CD14-positive monocyte (primary cell): ENCODE measurements around the gene SERINC3. TPM values are rescaled to one million over a fixed set of nuclear protein-coding genes. Genes with fewer than 3 reads are reported as not detected.

Experiments
- DNase-seq, 3 donors: peaks; one replicate each; pipeline ENCODE4 v3.0.0-alpha.2; 2011 to 2022
- H2AFZ ChIP-seq: 2 replicates; pipeline ENCODE4 v1.6.0; 2012; ENCODE audit warnings: mild to moderate bottlenecking, low read depth, low read length, inconsistent platforms; ENCODE audit not compliant: insufficient read depth, poor library complexity, severe bottlenecking
- H3K27ac ChIP-seq, 2 donors: 1 replicate in 1 of 2; 2 replicates in 1 of 2; pipeline ENCODE4 v1.5.1; 2012 to 2013; ENCODE audit warnings: low read length in 2 of 2, control low read depth in 1 of 2, inconsistent platforms in 1 of 2, low read depth in 1 of 2, mild to moderate bottlenecking in 1 of 2
- H3K27me3 ChIP-seq, 2 donors: one replicate each; pipeline versions ENCODE4 v1.6.0 to v1.6.1; 2011 to 2013; ENCODE audit warnings: low read length in 2 of 2; ENCODE audit not compliant: control insufficient read depth in 2 of 2, insufficient read depth in 2 of 2
- H3K36me3 ChIP-seq, 2 donors: replicated peaks in 1 of 2; 1 replicate in 1 of 2; 2 replicates in 1 of 2; pipeline versions ENCODE4 v1.5.1 to v1.6.1; 2012 to 2013; ENCODE audit warnings: low read length in 2 of 2, control low read depth in 1 of 2, inconsistent platforms in 1 of 2, mild to moderate bottlenecking in 1 of 2; ENCODE audit not compliant: insufficient read depth in 2 of 2, control insufficient read depth in 1 of 2
- H3K4me1 ChIP-seq, 2 donors: 1 replicate in 1 of 2; 2 replicates in 1 of 2; pipeline versions ENCODE4 v1.5.1 to v1.6.1; 2012 to 2013; ENCODE audit warnings: low read length in 2 of 2, control low read depth in 1 of 2, inconsistent platforms in 1 of 2, mild to moderate bottlenecking in 1 of 2, moderate library complexity in 1 of 2; ENCODE audit not compliant: insufficient read depth in 2 of 2, control insufficient read depth in 1 of 2
- H3K4me2 ChIP-seq: replicated peaks from 2 replicates; pipeline ENCODE3; 2012; ENCODE audit warnings: low read length, moderate library complexity, mild to moderate bottlenecking; ENCODE audit not compliant: poor library complexity, severe bottlenecking; ENCODE audit errors: extremely low read depth
- H3K4me3 ChIP-seq, 3 experiments: fragments of 200-600 bp in 1 of 3; sonication (generic) in 1 of 3; replicated peaks in 1 of 3; 1 replicate in 2 of 3; 2 replicates in 1 of 3; pipeline ENCODE4 v1.5.1; 2011 to 2013; ENCODE audit warnings: low read length in 3 of 3, mild to moderate bottlenecking in 3 of 3, control low read depth in 2 of 3, low read depth in 2 of 3, inconsistent platforms in 1 of 3, moderate library complexity in 1 of 3
- H3K79me2 ChIP-seq: 2 replicates; pipeline ENCODE4 v1.6.0; 2012; ENCODE audit warnings: mild to moderate bottlenecking, control low read depth, inconsistent platforms, low read length, moderate library complexity; ENCODE audit not compliant: insufficient read depth
- H3K9ac ChIP-seq: 2 replicates; pipeline ENCODE4 v1.6.0; 2017; ENCODE audit warnings: low read length, mild to moderate bottlenecking; ENCODE audit not compliant: insufficient read depth, poor library complexity, severe bottlenecking
- H3K9me3 ChIP-seq, 2 donors: replicated peaks in 1 of 2; 1 replicate in 1 of 2; 2 replicates in 1 of 2; pipeline versions ENCODE4 v1.5.1 to v1.6.1; 2012 to 2013; ENCODE audit warnings: low read length in 2 of 2, control low read depth in 1 of 2; ENCODE audit not compliant: control insufficient read depth in 1 of 2, insufficient read depth in 1 of 2
- H4K20me1 ChIP-seq: 2 replicates; pipeline ENCODE4 v1.6.0; 2012; ENCODE audit warnings: mild to moderate bottlenecking, low read length, control low read depth, moderate library complexity; ENCODE audit not compliant: insufficient read depth
- H3K27ac Mint-ChIP-seq, 7 donors: one replicate each; pipeline ENCODE4 v1.8.0; 2020; ENCODE audit warnings: mild to moderate bottlenecking in 7 of 7, mixed read lengths in 7 of 7, moderate library complexity in 6 of 7, inconsistent platforms in 2 of 7
- H3K27me3 Mint-ChIP-seq, 3 donors: one replicate each; pipeline ENCODE4 v1.8.0; 2021 to 2022; ENCODE audit warnings: low read depth in 3 of 3, mild to moderate bottlenecking in 3 of 3, mixed read lengths in 3 of 3, moderate library complexity in 3 of 3, inconsistent platforms in 1 of 3
- H3K36me3 Mint-ChIP-seq, 2 donors: one replicate each; pipeline ENCODE4 v1.8.0; 2020; ENCODE audit warnings: mixed read lengths in 2 of 2, inconsistent platforms in 1 of 2, mild to moderate bottlenecking in 1 of 2
- H3K4me1 Mint-ChIP-seq: one replicate; pipeline ENCODE4 v1.8.0; 2020; ENCODE audit warnings: mild to moderate bottlenecking, mixed read lengths
- H3K4me3 Mint-ChIP-seq, 2 donors: one replicate each; pipeline ENCODE4 v1.8.0; 2020; ENCODE audit warnings: mild to moderate bottlenecking in 2 of 2, mixed read lengths in 2 of 2, moderate library complexity in 1 of 2
- H3K9me3 Mint-ChIP-seq, 7 donors: one replicate each; pipeline ENCODE4 v1.8.0; 2020 to 2022; ENCODE audit warnings: mixed read lengths in 7 of 7, mild to moderate bottlenecking in 6 of 7, moderate library complexity in 6 of 7, inconsistent platforms in 2 of 7
- WGBS: methylation state at CpG from one replicate; pipeline ENCODE4 v1.1.5; 2013; ENCODE audit warnings: missing lambda C conversion rate; ENCODE audit not compliant: insufficient coverage; 5-methylcytosine and 5-hydroxymethylcytosine counted together
- intact Hi-C, 2 donors: fragments of 100-400 bp; cut with micrococcal nuclease; formaldehyde crosslinking; loops; one replicate each; pipeline versions ENCODE4 v1.15.0 to v1.15.1; 2023
- polyA plus RNA-seq, 3 donors: library from polyadenylated mRNA; depleted of rRNA in 1 of 3; unstranded in 2 of 3; stranded (reverse) in 1 of 3; fragments of 300-500 nt in 2 of 3; fragments of >200 nt in 1 of 3; fragmentation: Illumina TruSeq in 2 of 3; gene quantifications; 1 replicate in 2 of 3; 2 replicates in 1 of 3; pipeline ENCODE4 v1.2.3, GENCODE V29; 2012 to 2021
- small RNA-seq: library from RNA; depleted of rRNA; stranded (forward); fragments of <200 nt; gene quantifications from one replicate; pipeline ENCODE3, GENCODE V24; 2012; ENCODE audit warnings: low read depth; ENCODE audit not compliant: insufficient read length
- TF ChIP-seq, protein P1 (sequence below): fragments of 200-600 bp; IDR thresholded peaks from one replicate; pipeline ENCODE4 v1.8.0; 2022; ENCODE audit warnings: antibody characterized with exemption, mild to moderate bottlenecking

Gene SERINC3
- polyA plus RNA-seq, 3 donors: 49.8 to 194 (median 157) TPM

GRCh38 chr20:44448753-44449546 lies 72.9 kb downstream of the SERINC3 start:
- Histone ChIP-seq H3K36me3 (no peaks in the 10 kb centered on the region), H3K9me3 (no peaks in the 10 kb centered on the region), H3K27me3 (no peaks in the 10 kb centered on the region), H3K4me2 (no peak overlapping the region), H3K4me1 (no peaks in the 10 kb centered on the region), H3K27ac (no peak overlapping the region), H3K9ac (no peak overlapping the region), H2AFZ (no peak overlapping the region), H3K79me2 (no peaks in the 10 kb centered on the region), H4K20me1 (no peaks in the 10 kb centered on the region), H3K4me3 (no peak overlapping the region)
- H3K27ac Mint-ChIP-seq: peak overlapping the region in 1 of 7 donors; percentile 58
- peaks cover 7 to 9% (median 7%) of the 10 kb centered on the region in 3 donors for H3K27me3 Mint-ChIP-seq
- no peaks in the 10 kb centered on the region for H3K4me1 Mint-ChIP-seq
- no peak overlapping the region for H3K4me3 Mint-ChIP-seq
- 70% methylated on average over 7 of the region's 9 CpGs for WGBS
- intact Hi-C loops: no loop called here
- peak in 2 of 3 donors; percentile 11 to 19 for DNase-seq
- TF ChIP-seq, protein P1, sequence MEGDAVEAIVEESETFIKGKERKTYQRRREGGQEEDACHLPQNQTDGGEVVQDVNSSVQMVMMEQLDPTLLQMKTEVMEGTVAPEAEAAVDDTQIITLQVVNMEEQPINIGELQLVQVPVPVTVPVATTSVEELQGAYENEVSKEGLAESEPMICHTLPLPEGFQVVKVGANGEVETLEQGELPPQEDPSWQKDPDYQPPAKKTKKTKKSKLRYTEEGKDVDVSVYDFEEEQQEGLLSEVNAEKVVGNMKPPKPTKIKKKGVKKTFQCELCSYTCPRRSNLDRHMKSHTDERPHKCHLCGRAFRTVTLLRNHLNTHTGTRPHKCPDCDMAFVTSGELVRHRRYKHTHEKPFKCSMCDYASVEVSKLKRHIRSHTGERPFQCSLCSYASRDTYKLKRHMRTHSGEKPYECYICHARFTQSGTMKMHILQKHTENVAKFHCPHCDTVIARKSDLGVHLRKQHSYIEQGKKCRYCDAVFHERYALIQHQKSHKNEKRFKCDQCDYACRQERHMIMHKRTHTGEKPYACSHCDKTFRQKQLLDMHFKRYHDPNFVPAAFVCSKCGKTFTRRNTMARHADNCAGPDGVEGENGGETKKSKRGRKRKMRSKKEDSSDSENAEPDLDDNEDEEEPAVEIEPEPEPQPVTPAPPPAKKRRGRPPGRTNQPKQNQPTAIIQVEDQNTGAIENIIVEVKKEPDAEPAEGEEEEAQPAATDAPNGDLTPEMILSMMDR: peak; percentile 44
- no peaks in the 10 kb centered on the region for H3K36me3 Mint-ChIP-seq
- H3K9me3 Mint-ChIP-seq: peaks cover 0 to 2% (median 0%) of the 10 kb centered on the region in 7 donors

- Mint-ChIP-seq H3K9me3 (peaks cover 0 to 2% (median 0%) of the 10 kb centered on the region in 7 donors), H3K27ac (no peak overlapping the region), H3K4me1 (peaks cover 4% of the 10 kb centered on the region), H3K4me3 (no peak overlapping the region), H3K27me3 (peaks cover 5 to 9% (median 7%) of the 10 kb centered on the region in 3 donors), H3K36me3 (no peaks in the 10 kb centered on the region)
- H3K4me2 ChIP-seq: no peak overlapping the region
- no peak overlapping the region for H3K4me3 ChIP-seq
- H3K9ac ChIP-seq: no peak overlapping the region
- no peaks in the 10 kb centered on the region for H3K79me2 ChIP-seq
- intact Hi-C loops: no loop called here
- peaks cover 2 to 3% of the 10 kb centered on the region in 2 donors for H3K4me1 ChIP-seq
- WGBS: 85% methylated on average over 3 of the region's 3 CpGs
- H3K27ac ChIP-seq: no peak overlapping the region
- no peaks in the 10 kb centered on the region for H3K27me3 ChIP-seq
- H2AFZ ChIP-seq: no peak overlapping the region
- DNase-seq: no peak
- H3K36me3 ChIP-seq: no peaks in the 10 kb centered on the region
- TF ChIP-seq, protein P1: no peak
- H3K9me3 ChIP-seq: no peaks in the 10 kb centered on the region
- H4K20me1 ChIP-seq: no peaks in the 10 kb centered on the region
These were observed 73.9 kb downstream of the SERINC3 start for GRCh38 chr20:44447827-44448419.

Small RNA genes within 50 kb of the gene (small RNA-seq; reads per million reads assigned to genes)
- not detected for gene RPL37AP1

Other genes with a start within 250 kb of the SERINC3 start
- gene FITM2, start 210.9 kb downstream of the SERINC3 start, polyA plus RNA-seq: 1 to 10 TPM in 1 of 3 donors, under 1 TPM in 2; 0.32 to 2.2 (median 0.69) TPM
- gene R3HDML, start 185.0 kb downstream of the SERINC3 start, polyA plus RNA-seq: not detected
- not detected for gene HNF4A, start 166.4 kb downstream of the SERINC3 start, polyA plus RNA-seq
- 1 to 10 TPM; 1.5 to 4.9 (median 3.0) TPM for gene TTPAL, start 46.2 kb downstream of the SERINC3 start, polyA plus RNA-seq
- gene PKIG, start 60.5 kb upstream of the SERINC3 start, polyA plus RNA-seq: 1 to 10 TPM in 1 of 3 donors, under 1 TPM in 2; 0.67 to 1.4 (median 0.84) TPM
- 10 to 100 TPM; 11.1 to 17.2 (median 15.6) TPM for gene ADA, start 129.6 kb upstream of the SERINC3 start, polyA plus RNA-seq
- gene CCN5, start 193.3 kb upstream of the SERINC3 start, polyA plus RNA-seq: not detected
- gene KCNK15, start 223.8 kb upstream of the SERINC3 start, polyA plus RNA-seq: under 1 TPM in 1 of 3 donors, not detected in 2; 0.03 TPM